Hindlimb muscle (tissue), 1 donor: ENCODE data around the gene GABRR2. TPM values are rescaled to one million over a fixed set of nuclear protein-coding genes. Genes with fewer than 3 reads are reported as not detected.

Source experiments
- DNase-seq: peaks from one replicate; pipeline ENCODE4 v3.0.0-alpha.2; 2013
- polyA plus RNA-seq: library from polyadenylated mRNA; unstranded; fragments of 120-200 nt; gene quantifications from one replicate; pipeline ENCODE4 v1.2.1, GENCODE V29; 2013; ENCODE audit not compliant: insufficient read length

GABRR2 gene
- polyA plus RNA-seq, 1 donor: 2.0 TPM

DNA sequence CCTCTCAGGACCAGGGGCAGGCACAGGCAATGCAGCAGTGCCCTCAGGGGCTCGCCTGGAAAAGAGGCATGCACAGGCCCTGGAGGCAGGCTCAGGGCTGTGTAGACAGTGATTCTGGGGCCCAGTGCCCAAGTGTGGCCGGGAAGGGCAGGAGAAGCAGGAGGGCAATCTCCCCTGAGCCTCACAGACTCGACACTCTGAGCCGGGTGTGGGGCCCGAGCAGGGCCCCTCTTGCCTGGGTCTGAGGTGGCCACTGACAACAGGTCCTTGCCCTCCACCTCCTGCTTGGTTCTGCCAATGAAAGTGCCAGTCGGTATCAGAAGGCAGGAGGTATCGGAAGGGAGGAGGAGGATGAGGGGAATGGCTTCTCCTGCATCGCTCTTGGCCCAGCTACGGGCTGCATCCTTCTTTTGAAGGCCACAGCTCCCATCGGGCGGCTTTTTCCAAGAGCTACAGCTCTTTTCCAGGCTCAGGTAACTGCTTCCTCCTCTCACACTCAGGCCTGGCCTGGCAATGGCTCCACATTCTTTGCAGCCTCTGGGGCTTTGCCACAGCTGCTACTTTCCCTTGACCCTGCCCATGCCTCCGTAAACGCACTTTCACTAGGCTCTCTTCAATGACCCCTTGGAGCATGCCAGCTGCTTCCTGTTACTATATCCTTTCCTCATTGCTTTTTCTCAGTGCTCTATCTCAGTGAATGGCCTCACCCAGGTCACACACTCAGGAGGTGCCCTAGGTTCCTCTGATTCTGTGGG lies 24.5 kb downstream of the GABRR2 start:
- no peak for DNase-seq

DNA sequence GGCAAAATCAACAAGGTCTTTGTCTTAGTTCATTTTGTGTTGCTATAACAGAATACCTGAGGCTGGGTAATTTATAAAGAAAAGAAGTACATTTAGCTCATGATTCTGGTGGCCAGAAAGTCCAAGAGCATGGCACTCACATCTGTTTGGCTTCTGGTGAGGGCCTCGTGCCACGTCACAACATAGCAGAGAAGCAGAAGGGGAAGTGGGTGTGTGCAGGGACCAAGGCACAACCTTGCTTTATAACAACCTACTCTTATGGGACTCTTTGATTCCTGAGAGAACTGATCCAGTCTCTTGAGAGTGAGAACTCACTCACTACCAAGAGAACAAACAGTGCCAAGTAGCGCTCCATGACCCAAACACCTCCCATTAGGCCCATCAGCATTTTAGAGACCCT lies 25.4 kb downstream of the GABRR2 start:
- no peak for DNase-seq

DNA sequence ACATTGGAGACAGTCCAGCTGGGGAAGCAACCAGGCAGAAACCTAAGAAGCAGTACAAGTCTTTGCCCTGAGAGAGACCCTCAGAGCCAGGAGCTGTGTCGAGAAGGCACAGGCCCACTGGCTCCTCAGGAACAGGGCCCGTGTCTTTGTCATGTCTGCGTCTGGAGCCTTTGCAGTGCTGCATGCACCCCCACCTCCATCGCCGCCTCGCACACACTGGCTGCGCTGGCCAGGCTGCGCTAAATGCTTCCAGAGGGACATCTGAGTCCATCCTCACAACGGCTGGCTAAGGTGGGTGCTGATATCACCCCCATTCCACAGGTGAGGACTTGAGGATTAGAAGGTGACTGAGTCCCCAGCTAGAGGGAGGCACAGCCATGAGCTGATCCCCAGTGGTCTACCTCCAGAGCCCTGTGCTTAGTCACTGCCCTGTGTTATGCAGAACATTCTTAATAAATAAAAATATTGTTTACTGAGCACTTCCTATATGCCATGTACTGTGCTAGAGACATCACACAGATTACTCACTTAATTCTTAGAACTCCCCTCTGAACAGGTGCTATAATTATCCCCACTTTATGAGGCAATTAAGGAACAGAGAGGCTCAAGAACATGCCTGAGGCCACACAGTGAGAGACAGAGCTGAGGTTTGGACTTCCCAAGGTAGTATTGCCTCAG lies 27.6 kb downstream of the GABRR2 start:
- no peak for DNase-seq

- no peak for DNase-seq
These were observed 28.6 kb downstream of the GABRR2 start for GRCh38 chr6:89286516-89286915.

DNA sequence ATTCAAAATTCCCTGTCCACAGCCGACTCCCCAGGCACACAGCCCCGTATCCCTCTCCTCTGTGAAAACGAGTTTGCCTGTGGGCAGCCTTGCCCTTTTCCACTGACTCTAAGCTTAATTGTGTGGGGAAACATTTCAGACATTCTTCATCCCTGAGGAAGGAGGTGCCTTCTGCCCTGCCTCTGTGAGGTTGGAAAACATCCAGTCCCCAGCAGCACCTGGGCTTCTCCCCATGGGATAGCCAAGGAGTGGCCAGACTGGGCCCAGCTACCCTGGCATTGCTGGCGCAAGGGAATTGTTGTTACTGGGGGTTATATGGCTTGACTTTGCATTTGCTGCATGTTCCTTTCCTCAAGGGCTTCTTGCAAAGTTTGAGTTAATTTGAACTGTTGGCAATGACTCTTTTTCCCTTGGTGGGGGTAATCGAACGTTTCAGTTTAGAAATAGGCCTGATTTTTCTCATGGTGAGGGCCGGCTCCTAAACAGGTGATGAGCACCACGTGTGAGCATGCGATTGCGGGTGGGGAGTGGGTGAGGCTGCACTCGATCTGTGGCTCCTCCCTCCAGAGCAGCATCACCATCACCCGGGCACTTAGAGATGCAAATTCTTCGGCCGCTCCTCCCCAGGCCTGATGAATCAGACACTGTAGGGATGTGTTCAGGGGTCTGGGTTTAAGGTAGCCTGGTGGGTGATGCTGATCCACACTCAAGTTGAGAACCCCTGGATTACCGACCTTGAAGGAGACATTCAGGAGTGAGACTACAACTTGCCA lies 29.9 kb downstream of the GABRR2 start:
- no peak for DNase-seq

DNA sequence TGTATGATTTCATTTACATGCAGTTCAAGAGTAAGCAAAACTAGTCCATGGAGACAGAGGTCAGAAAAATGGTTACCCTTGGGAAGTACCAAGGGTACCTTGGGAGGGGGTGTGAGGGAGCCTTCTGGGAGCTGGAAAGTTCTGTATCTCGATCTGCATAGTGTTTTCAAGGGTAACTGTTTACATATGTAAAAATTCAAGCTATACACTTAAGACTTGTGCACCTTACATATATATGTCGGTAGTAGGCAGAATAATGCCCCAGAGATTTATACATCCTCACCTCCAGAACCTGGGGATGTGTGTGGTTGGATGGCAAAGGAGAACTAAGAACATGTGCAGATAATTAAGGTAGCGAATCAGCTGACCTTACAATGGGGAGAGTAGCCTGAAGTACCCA lies 31.0 kb downstream of the GABRR2 start:
- no peak for DNase-seq

DNA sequence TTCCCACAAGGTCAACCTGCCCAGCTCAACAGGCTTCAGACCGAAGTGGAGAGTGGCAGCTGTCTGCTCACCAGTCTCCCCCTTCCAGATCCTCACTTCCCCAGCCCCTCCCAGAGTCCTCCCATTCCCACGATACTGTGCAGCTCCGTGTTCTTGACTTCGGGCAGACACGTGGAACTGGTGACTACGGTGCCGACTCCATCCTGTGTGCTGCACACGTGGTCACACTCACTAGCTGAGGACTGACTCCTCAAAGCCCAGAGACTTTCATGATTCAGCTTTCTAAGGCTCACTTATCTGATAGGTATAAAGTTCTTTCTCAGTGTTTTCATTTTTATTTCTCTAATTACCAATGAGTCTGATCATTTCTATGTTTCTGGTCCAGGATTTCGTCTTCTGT lies 32.4 kb downstream of the GABRR2 start:
- no peak for DNase-seq

DNA sequence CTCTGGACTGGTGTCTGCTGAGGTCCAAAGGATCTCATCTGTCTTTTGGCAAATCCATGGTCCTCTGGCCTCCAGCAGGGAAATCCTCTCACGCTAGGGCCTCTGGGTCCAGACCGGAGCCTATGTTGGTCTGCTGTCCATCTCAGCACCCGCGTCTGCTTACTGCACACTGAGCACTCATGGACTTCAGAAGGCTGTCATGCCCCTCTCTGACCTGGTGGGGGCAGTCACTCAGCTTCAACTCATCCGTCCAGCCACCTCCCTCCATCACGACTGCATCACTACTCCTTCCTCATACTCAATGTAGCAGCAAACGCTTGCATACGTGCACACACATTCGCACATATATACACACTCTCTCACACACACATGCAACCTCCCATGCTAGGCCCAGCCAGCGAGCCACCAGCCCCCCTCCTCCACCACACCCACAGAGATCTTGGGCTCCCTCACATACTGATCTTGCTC lies 33.3 kb downstream of the GABRR2 start:
- DNase-seq: no peak

GRCh38 chr6:89278956-89279355 lies 36.1 kb downstream of the GABRR2 start:
- DNase-seq: no peak

GRCh38 chr6:89275900-89276299 lies 39.2 kb downstream of the GABRR2 start:
- no peak for DNase-seq

DNA sequence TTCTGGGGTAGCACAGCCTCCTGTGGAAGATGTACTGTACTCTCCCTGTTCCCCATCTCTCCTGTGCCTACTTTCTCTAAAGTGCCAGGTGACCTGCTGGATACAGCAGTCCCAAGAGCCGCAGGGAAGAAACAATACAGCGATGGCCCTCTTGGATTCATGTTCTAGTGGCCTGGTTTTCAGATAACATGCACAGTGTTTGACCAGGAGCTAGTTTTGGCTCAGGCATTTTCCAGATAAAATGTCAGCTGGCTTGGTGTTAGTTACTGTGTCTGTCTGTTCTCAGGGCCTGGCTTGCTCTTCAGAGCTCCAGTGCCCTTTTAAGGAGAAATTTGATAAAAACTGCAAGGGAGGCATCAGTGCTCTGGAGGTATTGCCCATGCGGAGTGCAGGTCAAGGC lies 41.3 kb downstream of the GABRR2 start:
- no peak for DNase-seq

DNA sequence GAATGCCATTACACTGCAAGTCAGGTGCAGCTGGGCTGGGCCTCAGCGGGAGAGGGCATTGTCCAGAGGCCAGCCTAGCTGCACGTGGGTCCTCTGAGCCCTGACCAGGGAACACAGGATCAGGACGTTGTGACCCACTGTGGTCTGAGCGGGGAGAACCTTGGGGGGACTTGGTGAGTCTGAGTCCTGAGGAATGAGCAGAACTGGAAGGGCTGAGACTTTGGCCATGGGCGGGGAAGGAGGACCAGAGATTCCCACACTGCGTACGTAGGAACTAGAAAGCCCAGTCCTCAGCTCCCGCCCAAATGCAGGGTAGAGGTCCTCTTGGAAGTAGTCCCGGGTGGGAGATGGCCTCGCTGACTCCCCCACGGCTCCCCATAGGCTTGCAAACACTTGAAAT lies 42.5 kb downstream of the GABRR2 start:
- DNase-seq: no peak

- DNase-seq: no peak
These were observed 44.0 kb downstream of the GABRR2 start for GRCh38 chr6:89270951-89271721.

- no peak for DNase-seq
These were observed 45.1 kb downstream of the GABRR2 start for GRCh38 chr6:89269981-89270380.

DNA sequence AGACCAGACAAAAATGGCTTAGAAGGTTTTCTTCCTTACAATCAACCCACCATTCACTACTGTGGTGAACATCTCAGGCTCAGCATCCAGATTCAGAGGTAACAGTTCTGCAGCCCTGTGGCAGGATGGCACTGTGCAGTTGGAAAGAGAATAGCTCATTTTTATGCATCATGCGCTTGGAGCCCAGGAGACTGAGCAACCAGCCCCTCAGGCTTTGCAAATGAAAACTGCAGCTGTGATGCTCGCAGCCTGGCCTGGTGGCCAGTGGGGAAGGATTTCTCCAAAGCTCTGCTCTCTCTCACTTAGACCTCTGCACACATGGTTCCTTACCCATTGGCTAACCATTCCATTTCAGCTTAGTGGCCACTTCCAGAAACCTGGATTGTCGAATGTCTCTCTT lies 45.8 kb downstream of the GABRR2 start:
- no peak for DNase-seq

DNA sequence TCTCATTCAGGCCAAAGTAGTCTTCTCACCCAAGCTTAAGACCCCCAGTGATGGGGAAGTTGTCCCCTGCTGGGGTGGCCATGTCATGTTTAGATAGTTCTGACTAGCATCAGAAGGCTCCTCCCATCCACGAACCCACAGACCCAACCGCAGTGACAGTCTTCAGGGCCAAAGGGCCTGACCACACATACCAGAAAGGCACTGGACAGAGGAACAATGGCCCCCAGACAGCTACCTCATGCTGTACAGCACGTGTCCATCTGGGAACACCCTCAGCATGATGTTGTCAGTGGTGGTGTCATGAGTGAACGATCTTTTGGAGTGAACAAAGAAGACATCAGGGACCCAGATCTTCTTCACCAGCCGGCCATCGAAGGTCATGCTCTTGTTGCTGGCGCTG lies 46.3 kb downstream of the GABRR2 start:
- no peak for DNase-seq

DNA sequence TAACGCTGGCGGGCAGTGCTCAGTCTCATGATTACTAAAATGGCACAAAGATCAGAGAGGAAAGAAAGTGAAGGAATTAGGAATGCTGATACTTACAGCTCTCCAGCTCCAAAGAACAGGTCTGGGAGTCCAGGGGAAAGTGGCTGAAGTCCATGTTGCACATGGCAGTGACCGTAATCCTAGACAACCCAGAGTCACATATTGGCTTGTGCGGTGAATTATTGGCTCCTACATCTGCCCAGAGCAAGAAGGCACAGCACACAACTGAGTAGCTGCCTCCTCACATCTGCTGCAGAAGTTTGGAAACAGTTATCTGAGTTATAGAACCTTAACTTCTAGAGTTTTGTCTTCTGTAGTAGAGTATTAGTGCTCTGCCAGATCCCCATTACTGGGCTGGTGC lies 47.2 kb downstream of the GABRR2 start:
- no peak for DNase-seq

- no peak for DNase-seq
These were observed 50.8 kb downstream of the GABRR2 start for GRCh38 chr6:89264296-89264695.

DNA sequence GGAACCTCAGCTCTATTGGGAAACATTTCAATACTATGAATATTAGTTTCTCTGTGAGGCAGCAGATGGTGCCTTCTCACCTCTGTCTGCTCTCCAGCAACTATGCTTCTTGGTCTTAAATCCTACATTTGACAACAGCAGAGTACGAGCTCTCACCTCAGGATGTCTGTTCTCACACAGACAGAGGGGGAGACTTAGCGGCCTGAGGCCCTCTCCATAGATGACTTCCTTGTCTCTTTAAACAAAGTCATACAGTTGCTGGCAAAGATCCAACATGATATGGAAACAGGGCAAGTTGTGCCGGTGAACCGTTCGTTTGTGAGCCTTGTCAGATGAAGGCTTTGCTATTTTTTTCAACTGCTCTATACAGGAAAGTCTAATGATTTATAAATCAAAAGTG lies 54.3 kb downstream of the GABRR2 start:
- DNase-seq: no peak

- no peak for DNase-seq
These were observed 54.8 kb downstream of the GABRR2 start for GRCh38 chr6:89260310-89260709.

DNA sequence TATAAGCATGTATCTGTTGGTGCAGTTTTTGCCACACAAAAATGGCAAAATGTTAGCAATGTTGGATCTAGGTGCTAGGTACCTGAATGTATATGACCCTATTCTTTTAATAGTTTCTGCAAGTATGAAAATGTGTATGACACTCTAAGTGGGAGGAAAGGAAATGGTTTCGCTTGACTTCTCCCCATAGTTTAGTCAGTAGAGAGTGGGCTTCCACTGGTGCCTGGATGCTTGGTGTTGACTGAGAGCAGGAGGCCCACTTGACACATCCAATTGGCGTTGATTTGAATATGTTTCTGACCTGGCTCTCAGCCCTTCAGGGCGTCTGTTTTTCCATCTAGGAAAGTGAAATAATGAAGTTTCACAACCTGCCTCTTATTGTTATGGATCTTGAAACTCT lies 56.2 kb downstream of the GABRR2 start:
- DNase-seq: no peak

DNA sequence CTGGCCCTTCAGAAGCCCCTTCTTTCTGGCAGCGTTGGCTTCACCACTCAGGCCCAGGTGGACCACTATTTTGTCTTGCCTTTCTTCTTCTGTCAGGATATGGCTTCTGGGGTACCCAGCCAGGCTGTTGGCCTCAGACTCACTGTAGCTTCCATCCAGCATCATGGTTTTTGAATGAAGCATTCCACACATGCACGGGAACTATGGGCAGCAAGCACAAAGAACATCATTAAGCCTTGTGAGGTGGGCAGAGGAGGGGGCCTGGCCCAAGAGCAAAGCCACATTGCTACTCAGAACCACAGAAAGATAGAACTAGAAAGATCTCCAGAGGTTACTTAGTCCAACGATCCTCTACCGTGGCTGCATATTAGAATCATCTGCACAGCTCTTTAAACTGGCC lies 57.3 kb downstream of the GABRR2 start:
- DNase-seq: no peak

DNA sequence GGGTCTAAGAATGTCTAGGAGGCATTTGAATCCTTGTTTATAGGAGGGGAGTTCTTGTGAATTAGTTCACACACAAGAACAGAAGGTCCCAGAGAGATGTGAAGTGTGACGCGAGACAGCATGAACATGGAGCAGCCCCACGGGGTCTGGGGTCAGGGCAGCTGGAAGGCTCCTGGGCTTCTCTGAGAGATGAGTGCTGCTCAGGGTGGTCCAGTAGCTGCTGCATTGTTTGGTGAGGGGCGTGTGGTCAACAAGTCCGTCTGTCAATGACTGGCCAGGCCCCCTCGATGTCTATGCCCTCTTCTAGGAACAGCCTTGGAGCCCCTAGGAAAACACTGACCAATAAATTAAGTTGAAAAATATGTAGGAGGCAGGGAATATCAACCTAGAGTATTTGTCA lies 57.8 kb downstream of the GABRR2 start:
- DNase-seq: no peak
